Upper lobe of left lung (tissue), 4 donors: Measurements from ENCODE around the gene LRRC17.

Experiments
- POLR2AphosphoS5 ChIP-seq, 2 donors: sonication (generic); formaldehyde crosslinking; IDR thresholded peaks; one replicate each; pipeline ENCODE4 v1.5.1; 2017; ENCODE audit warnings: antibody characterized with exemption in 2 of 2
- TF ChIP-seq, protein P1 (sequence below), 6 experiments: fragments of 450-650 bp in 4 of 6; fragments of 200-600 bp in 2 of 6; sonication (generic) in 2 of 6; IDR thresholded peaks; one replicate each; pipeline ENCODE4 v1.5.1; 2016 to 2019; ENCODE audit warnings: antibody characterized with exemption in 6 of 6

DNA sequence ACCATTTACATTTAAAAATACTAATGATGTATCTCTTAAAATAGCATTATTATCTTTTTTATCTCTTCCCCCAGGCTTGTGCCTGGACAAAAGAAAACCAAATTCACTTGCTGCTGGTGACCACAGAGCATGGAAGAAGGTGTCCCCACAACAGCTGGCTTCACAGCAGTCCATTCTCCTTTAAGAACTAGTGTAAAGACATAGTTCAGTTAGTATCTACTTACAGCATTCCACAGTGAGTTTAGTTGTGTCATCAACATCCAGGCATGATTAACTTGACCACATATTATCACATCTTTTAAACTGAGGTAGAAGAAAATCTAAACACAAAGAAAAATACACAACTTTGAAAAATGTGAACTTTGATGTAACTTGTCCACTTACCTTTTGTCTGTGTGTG, 55.0 kb downstream of the LRRC17 start:
- TF ChIP-seq, protein P1, sequence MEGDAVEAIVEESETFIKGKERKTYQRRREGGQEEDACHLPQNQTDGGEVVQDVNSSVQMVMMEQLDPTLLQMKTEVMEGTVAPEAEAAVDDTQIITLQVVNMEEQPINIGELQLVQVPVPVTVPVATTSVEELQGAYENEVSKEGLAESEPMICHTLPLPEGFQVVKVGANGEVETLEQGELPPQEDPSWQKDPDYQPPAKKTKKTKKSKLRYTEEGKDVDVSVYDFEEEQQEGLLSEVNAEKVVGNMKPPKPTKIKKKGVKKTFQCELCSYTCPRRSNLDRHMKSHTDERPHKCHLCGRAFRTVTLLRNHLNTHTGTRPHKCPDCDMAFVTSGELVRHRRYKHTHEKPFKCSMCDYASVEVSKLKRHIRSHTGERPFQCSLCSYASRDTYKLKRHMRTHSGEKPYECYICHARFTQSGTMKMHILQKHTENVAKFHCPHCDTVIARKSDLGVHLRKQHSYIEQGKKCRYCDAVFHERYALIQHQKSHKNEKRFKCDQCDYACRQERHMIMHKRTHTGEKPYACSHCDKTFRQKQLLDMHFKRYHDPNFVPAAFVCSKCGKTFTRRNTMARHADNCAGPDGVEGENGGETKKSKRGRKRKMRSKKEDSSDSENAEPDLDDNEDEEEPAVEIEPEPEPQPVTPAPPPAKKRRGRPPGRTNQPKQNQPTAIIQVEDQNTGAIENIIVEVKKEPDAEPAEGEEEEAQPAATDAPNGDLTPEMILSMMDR (IDR thresholded peaks at IDR 0.05) = no peak
- no peak for TF ChIP-seq POLR2AphosphoS5 (IDR thresholded peaks at IDR 0.05)
